ENCODE data around the gene ANKRD33B.

GRCh38 chr5:10658265-10658664 lies 94.4 kb downstream of the ANKRD33B start:
- TF ChIP-seq POLR2A (IDR thresholded peaks at IDR 0.05) (no peak), CTCF (IDR thresholded peaks at IDR 0.05) (no peak)

All from tibial nerve (tissue), 3 donors.